ENCODE measurements around the gene CHGA.

GRCh38 chr14:92917041-92917940, 5.7 kb upstream of the CHGA start:
- TF ChIP-seq POLR2AphosphoS5 (IDR thresholded peaks at IDR 0.05; ENCODE audit: low read depth, low read length), result no peak
- TF ChIP-seq EZH2 (IDR thresholded peaks at IDR 0.05), result no peak
- no peak for TF ChIP-seq POLR2A (IDR thresholded peaks at IDR 0.05; ENCODE audit: borderline replicate concordance, extremely low read depth, insufficient read depth, insufficient read length)
- TF ChIP-seq SRF (IDR thresholded peaks at IDR 0.05; ENCODE audit: low read depth), result no peak
- no peak for TF ChIP-seq FOSL1 (IDR thresholded peaks at IDR 0.05; ENCODE audit: low read depth)
- TF ChIP-seq CTCF (IDR thresholded peaks at IDR 0.05 in 2 of 3, conservative IDR thresholded peaks at IDR 0.05 in 1 of 3; ENCODE audit: borderline replicate concordance in 1 of 3, insufficient read depth in 1 of 3, low read depth in 2 of 3, low read length in 2 of 3), result no peak
- no peak for TF ChIP-seq EGR1 (IDR thresholded peaks at IDR 0.05; ENCODE audit: low read depth)
- TF ChIP-seq SP1 (IDR thresholded peaks at IDR 0.05; ENCODE audit: low read depth), result no peak
- no peak for TF ChIP-seq ATF3 (IDR thresholded peaks at IDR 0.05)
- no peak for TF ChIP-seq RAD21 (IDR thresholded peaks at IDR 0.05; ENCODE audit: low read depth)
- TF ChIP-seq REST (IDR thresholded peaks at IDR 0.05; ENCODE audit: low read depth), result no peak
- no peak for TF ChIP-seq CBX3 (IDR thresholded peaks at IDR 0.05; ENCODE audit: low read depth)

All from HCT116 (cell line).